GM19043 (cell line): Measurements from ENCODE around the gene GJA3.
A peak's percentile ranks its signal among the peaks of the same experiment; 100 is the strongest.

Experiments
- ATAC-seq: cut with Tn5 transposase; IDR thresholded peaks from one replicate; pipeline ENCODE4 v1.9.1; 2021; ENCODE audit warnings: low read depth; ENCODE audit not compliant: unreplicated experiment

GJA3 gene

GRCh38 chr13:20185366-20186056, 24.7 kb upstream of the GJA3 start:
- no peak for ATAC-seq

- ATAC-seq: peak; percentile 87
These were observed 21.5 kb upstream of the GJA3 start for GRCh38 chr13:20182231-20182846.

- no peak for ATAC-seq
These were observed 20.3 kb upstream of the GJA3 start for GRCh38 chr13:20181188-20181587.

GRCh38 chr13:20178156-20178555, 17.3 kb upstream of the GJA3 start:
- ATAC-seq: no peak

- no peak for ATAC-seq
These were observed 16.4 kb upstream of the GJA3 start for GRCh38 chr13:20177049-20177831.

GRCh38 chr13:20175907-20176652, 15.2 kb upstream of the GJA3 start:
- no peak for ATAC-seq

GRCh38 chr13:20175406-20175794, 14.5 kb upstream of the GJA3 start:
- no peak for ATAC-seq

GRCh38 chr13:20174656-20175405, 14.0 kb upstream of the GJA3 start:
- peak; percentile 92 for ATAC-seq

- ATAC-seq: no peak
These were observed 12.4 kb upstream of the GJA3 start for GRCh38 chr13:20173116-20173746.

- ATAC-seq: no peak
These were observed 10.5 kb upstream of the GJA3 start for GRCh38 chr13:20171364-20171763.

- no peak for ATAC-seq
These were observed 10.1 kb upstream of the GJA3 start for GRCh38 chr13:20170921-20171320.

- no peak for ATAC-seq
These were observed 7.5 kb upstream of the GJA3 start for GRCh38 chr13:20168396-20168795.

- ATAC-seq: no peak
These were observed 4.8 kb upstream of the GJA3 start for GRCh38 chr13:20165417-20166257.

GRCh38 chr13:20161951-20162300, 1.1 kb upstream of the GJA3 start:
- no peak for ATAC-seq

- ATAC-seq: peak; percentile 32
These were observed 561 bp upstream of the GJA3 start for GRCh38 chr13:20161275-20161950.

GRCh38 chr13:20159646-20160305, 1.1 kb downstream of the GJA3 start:
- ATAC-seq: no peak

- no peak for ATAC-seq
These were observed 3.6 kb downstream of the GJA3 start for GRCh38 chr13:20157151-20157796.
